NOMO-1 treated with dmso at 0.1 percent for 144 hours (cell line): Measurements from ENCODE around the gene ASIC2.

Source experiments
- DNase-seq: peaks from one replicate; lab custom pipeline; 2025; ENCODE audit not compliant: unreplicated experiment; lab: John Stamatoyannopoulos, UW

ASIC2 gene

GRCh38 chr17:33207231-33207630 lies 85.9 kb downstream of the ASIC2 start:
- no peak for DNase-seq

DNA sequence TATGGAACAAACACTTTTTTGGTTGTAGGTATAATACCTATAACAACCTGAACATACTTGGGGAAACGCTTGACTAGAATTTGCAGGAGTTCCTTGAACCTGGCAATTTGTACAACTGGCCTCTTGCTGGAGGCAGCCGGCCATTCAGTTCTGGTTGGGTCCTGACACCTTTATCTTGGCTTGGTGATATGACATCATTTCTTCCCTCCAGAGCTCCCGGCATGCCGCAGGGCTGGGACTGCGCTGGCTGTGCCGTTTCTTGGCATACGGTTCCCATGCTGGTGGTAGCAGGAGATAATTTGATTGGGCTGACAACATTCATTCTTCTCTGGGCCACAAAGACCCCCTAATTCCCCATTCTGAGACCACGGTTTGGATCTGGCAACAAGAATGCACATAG lies 87.5 kb downstream of the ASIC2 start:
- no peak for DNase-seq

GRCh38 chr17:33204701-33205100 lies 88.4 kb downstream of the ASIC2 start:
- no peak for DNase-seq

DNA sequence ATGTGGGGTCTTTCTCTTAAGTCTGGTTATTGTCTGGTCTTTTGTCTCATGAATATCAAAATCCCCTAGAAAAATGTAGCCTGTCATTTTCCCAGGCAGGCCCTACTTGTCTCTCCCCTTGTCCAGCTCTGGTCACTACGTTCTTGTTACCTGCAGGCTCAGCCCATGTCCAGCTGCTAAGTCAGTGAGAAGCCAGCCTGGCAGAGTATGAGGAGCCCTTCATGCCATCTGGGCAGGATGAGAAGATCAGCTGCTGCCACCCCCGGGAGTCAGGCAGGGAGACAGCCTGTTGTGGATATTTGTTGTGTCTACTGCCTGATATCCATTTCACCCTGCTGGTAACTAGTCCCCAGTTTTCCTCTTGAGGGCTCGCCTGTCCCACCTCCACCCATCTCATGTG lies 88.9 kb downstream of the ASIC2 start:
- no peak for DNase-seq

DNA sequence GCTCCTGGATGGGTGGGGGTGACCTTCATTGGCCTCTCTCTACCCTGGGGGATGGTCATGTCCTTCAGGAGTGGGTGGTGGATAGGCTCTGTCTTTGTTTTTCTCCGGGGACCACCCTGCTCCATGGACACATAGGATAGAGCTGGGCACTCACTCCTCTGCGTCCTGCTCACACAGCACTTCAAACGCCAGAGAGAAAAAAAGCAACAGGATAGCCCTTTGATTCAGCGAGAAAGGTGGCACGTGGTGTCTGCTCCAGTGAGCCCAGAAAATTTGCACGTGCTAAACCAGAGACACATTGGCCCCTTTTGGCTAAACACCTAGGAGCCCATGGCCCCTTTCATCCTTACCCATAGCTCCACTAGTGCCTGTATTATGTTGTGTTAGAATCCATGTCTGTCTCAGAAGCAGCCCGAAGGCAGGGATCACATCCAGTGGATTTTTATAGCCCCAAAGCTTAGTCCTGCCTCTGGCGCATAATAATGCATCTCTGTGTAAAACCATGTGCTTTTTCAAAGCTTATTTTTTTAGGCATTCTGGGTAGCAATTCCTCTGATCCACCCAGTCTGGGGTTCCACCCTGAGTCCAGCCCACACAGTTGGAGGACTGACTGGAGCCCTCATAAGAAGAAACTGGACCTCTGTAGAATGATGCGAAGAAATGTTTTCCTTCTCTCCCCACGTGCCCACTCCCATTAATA lies 90.1 kb downstream of the ASIC2 start:
- DNase-seq, result no peak

- DNase-seq, result no peak
These were observed 91.1 kb downstream of the ASIC2 start for GRCh38 chr17:33202021-33202420.

GRCh38 chr17:33201283-33201682 lies 91.8 kb downstream of the ASIC2 start:
- DNase-seq, result no peak

DNA sequence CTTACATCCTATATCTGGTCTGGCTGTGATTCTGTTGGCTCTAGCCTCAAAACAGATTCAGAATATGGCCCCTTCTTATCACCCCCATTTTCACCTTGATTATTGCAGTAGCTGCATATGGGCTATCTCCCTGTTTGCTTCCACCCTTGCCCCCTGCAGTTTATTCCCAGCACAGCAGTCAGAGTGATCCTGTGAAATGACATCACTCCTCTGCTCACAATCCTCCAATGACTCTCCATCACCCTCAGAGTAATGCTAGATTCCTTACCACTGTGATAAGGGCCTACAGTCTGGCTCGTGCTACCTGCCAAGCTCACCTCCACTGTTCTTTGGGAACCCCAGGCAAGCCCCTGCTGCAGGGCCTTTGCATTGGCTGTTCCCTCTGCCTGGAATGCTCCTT lies 92.5 kb downstream of the ASIC2 start:
- no peak for DNase-seq

DNA sequence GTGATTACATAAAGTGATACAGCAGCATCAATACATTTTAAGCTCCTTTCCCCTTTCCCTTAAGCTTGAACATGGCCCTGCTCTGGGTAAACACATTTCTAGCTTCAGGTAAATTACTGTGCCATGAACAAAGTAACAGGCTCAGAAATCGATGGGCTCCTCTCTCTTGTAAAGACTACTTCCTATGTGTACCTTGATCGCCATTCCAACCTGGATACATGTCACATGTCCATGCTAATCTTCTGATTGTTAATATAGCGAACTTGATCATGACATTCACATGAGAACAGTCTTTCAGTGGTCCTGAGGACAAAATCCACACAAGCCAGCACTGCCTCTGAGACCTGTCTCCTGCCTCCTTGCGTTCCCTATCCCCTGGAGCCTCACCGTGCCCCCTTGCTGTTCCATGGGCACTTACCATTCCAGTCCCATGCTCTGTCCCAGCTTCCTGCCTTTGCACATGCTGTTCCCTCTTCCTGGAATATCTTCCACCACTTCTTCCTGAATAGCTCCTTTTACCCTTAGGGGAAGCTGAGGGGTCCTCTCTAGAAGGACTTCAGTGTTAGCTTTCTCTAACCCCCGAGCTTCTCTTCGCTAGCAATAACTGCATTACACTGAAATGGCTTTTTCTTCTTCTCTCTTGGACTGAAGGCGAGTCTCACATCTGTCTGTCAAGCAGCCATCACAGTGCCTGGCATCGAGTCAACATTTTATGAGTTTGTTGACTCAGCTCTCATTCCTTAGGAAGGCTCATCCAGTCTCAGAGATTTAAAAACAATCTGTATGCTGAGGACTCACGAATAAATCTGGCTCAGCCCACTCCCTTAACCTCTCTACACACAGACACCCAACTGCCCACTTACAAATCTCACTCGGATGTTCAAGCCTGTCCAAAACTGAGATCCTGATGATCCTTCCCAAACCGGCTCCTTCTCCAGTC lies 93.3 kb downstream of the ASIC2 start:
- no peak for DNase-seq

DNA sequence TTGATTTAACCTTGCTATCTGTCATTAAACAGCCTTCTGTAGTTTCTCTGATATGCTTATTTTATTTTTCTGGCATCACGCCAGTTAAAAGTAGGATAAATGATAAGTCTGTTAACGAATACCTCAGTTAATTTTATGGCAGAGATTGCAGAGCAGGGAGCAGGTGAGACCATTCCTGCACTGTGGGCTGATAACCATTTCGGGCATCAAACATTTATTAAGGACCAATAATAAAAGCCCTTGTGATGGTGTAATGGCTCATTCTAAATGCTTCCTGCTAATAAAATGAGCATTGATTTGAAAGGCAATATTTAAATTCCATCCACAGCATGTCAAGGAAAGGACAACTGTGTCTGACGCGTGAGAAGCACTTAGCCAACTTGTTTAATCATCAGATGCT lies 94.1 kb downstream of the ASIC2 start:
- no peak for DNase-seq

- DNase-seq, result no peak
These were observed 95.8 kb downstream of the ASIC2 start for GRCh38 chr17:33197342-33197741.

DNA sequence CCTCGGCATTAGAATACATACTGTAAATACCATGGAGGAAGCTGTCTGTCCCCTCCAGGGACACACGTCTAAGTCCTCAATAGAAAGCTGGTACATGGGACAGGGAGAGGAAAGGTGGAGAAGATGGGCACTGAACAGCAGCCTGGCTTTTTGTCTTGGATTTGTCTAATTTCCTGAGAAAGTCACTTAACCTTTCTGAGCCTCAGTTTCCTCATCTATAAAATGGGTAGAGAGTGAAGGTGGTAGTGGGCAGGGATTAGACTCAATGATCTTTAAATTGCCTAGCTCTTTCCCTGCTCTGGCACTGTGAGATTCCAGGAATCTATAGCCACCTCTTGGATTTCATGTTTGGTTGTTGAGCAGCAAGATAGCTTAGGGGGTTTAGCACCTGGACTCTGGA lies 96.2 kb downstream of the ASIC2 start:
- no peak for DNase-seq

DNA sequence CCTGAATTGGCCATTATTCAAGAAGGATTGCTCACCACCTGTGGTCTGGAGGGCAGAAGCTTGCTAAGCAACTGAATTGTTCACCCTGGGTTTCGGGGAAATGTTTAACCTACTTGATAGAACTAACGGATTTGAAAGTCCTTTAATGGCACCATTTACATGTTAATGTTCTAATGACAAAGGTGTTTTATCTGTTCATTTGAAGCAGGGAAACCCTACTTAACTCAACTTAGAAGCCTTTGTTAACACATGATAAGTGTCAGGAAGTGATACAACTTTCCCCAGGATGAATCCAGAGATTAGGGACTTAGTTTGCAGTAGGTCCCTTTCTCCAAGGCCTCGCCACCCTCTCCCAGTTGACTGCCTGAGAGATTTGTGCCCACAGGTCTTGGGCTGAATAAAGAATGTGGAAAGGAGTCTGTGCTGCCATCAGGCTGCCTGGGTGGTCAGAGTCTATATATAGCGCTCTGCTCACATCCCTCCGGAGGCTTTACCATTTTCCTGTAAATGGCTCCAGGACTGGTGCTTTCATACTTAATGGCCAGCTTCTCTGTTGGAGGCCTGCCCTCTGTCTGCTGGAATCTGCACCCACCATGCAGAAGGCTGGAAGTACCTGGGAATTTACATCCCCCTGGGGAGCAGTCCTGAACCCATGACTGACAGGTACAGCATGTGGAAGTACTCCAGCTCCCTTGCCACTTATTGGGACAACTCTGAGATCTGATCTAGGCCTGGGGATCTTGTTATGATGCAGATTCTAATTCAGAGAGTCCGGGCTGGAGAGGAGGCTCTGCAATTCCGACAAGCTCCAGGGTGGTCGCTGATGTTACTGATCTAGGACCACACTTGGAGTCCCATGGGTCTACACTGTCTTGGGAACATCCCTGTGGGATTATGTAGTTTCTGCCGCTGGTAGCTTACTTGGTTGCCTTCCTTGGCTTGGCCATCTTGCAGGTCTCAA lies 99.9 kb downstream of the ASIC2 start:
- no peak for DNase-seq

GRCh38 chr17:33183487-33184026 lies 109.5 kb downstream of the ASIC2 start:
- no peak for DNase-seq

GRCh38 chr17:33179151-33179550 lies 113.9 kb downstream of the ASIC2 start:
- DNase-seq, result no peak

DNA sequence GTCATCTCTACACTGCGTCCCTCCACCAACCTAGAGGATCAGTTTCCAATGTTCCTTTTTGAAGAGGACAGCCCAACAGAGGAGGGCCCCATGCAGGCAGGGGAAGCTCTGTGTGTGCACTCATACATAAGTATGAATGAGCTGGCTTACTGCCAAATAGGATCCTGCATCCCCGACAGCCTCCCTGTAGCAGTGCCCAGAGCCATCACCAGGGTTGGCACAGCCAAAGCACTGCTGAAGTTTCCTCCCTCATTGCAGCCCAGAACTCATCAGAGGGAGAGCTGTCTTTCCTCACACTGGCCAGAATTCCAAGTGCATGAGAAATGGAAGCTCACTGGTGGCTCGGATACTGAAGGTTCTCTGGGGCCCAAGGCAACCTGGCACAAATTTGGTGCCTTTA lies 114.4 kb downstream of the ASIC2 start:
- DNase-seq, result no peak

GRCh38 chr17:33175562-33175961 lies 117.5 kb downstream of the ASIC2 start:
- DNase-seq, result no peak

- DNase-seq, result no peak
These were observed 121.2 kb downstream of the ASIC2 start for GRCh38 chr17:33171931-33172330.

DNA sequence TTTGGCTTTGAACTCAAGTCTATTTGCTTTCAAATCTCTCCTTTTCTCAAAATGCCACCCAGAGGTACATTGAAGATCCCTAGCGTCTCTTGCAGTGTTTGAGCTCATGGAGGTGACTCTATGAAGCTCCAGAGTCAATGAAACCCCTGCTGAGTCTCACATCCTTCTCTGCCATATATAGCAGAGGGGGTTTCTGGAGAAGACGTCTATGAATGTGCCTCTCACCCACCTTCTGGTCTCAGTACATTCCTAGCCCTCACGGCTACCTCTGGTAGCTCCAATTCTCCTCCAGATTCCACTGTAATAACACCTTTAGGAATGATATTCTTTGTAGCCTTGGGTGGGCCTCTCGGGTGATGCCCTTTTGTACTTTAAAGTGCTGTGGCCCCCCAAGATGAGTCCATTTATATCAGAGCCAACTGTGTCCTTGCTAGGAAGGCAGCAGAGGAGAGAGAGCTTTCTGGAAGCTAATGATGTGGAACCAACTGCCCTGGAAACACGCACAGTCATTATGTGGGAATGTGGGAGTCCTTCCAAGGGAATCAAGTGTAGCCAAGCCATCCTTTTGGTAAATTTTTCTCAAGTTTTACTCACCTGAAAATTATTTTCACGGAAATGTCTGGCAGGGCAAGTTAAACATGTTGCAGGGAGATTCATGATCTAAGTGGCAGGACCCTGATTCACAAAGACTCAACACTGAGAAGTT lies 123.4 kb downstream of the ASIC2 start:
- no peak for DNase-seq

- DNase-seq, result no peak
These were observed 125.4 kb downstream of the ASIC2 start for GRCh38 chr17:33167736-33168135.
